Stomach (tissue), 9 donors: Measurements from ENCODE around the gene SLC25A13. TPM values are rescaled to one million over a fixed set of nuclear protein-coding genes. Genes with fewer than 3 reads are reported as not detected.
A peak's percentile ranks its signal among the peaks of the same experiment; 100 is the strongest.

ENCODE experiments used
- DNase-seq, 2 donors: peaks; one replicate each; pipeline versions ENCODE4 v3.0.0 to v3.0.0-alpha.2; 2013 to 2019
- H3K27ac ChIP-seq, 5 donors: fragments of 200-600 bp in 4 of 5; sonication (generic) in 4 of 5; one replicate each; pipeline ENCODE4 v1.5.1; 2013 to 2019; ENCODE audit warnings: mild to moderate bottlenecking in 1 of 5, moderate library complexity in 1 of 5
- H3K27me3 ChIP-seq, 3 donors: fragments of 200-600 bp; sonication (generic); one replicate each; pipeline ENCODE4 v1.5.1; 2017 to 2019; ENCODE audit warnings: mixed run types in 1 of 3
- H3K36me3 ChIP-seq, 4 donors: fragments of 200-600 bp; sonication (generic); 1 replicate in 3 of 4; 2 replicates in 1 of 4; pipeline ENCODE4 v1.5.1; 2016 to 2019
- H3K4me1 ChIP-seq, 4 donors: fragments of 200-600 bp; sonication (generic); one replicate each; pipeline ENCODE4 v1.5.1; 2016 to 2019
- H3K4me3 ChIP-seq, 4 donors: fragments of 200-600 bp; sonication (generic) in 3 of 4; one replicate each; pipeline ENCODE4 v1.5.1; 2016 to 2019; ENCODE audit warnings: mild to moderate bottlenecking in 1 of 4
- H3K9me3 ChIP-seq, 4 donors: fragments of 200-600 bp; sonication (generic); one replicate each; pipeline ENCODE4 v1.5.1; 2016 to 2019
- EP300 ChIP-seq: sonication (generic); formaldehyde crosslinking; IDR thresholded peaks from one replicate; pipeline ENCODE4 v1.6.1; 2017; ENCODE audit warnings: antibody characterized with exemption
- POLR2A ChIP-seq, 4 donors: fragments of 450-650 bp; IDR thresholded peaks; one replicate each; pipeline ENCODE4 v1.6.1; 2016; ENCODE audit warnings: antibody characterized with exemption in 4 of 4, control low read depth in 2 of 4, mild to moderate bottlenecking in 1 of 4, moderate library complexity in 1 of 4
- POLR2AphosphoS5 ChIP-seq, 3 donors: sonication (generic); formaldehyde crosslinking; IDR thresholded peaks; one replicate each; pipeline ENCODE4 v1.6.1; 2016; ENCODE audit warnings: antibody characterized with exemption in 3 of 3
- WGBS, 5 donors: extraction: QIAGEN DNeasy Blood & Tissue Kit in 3 of 5; methylation state at CpG; one replicate each; pipeline versions ENCODE4 v1.1.5 to v1.1.7; 2013 to 2018; 5-methylcytosine and 5-hydroxymethylcytosine counted together
- intact Hi-C: fragments of 100-400 bp; cut with DNase I; formaldehyde crosslinking; loops from one replicate; pipeline ENCODE4 v1.15.1; 2023; ENCODE audit warnings: low total_unique reads
- polyA plus RNA-seq, 3 donors: library from polyadenylated mRNA; stranded (reverse); fragments of 200-250 nt; gene quantifications; one replicate each; pipeline ENCODE4 v1.2.3, GENCODE V29; 2013
- small RNA-seq, 4 donors: library from RNA; depleted of rRNA; stranded (forward); fragments of <200 nt; gene quantifications; one replicate each; pipeline ENCODE3, GENCODE V24; 2016
- total RNA-seq, 5 donors: library from RNA; depleted of rRNA; stranded (reverse); fragments of >200 nt; gene quantifications; one replicate each; pipeline versions ENCODE4 v1.1.0 to v1.2.3, GENCODE V29; 2014 to 2016
- TF ChIP-seq, protein P1 (sequence below), 7 experiments: fragments of 450-650 bp in 4 of 7; fragments of 200-600 bp in 3 of 7; sonication (generic) in 3 of 7; IDR thresholded peaks; one replicate each; pipeline ENCODE4 v1.5.1; 2016 to 2019; ENCODE audit warnings: antibody characterized with exemption in 7 of 7, control low read depth in 2 of 7, mild to moderate bottlenecking in 1 of 7
- donor health status: healthy with polysubstance abuse.
- donor health status: Bipolar disorder and iron deficiency.
- donor health status: healthy.

The SLC25A13 gene
- total and polyA plus RNA-seq, 8 donors = 4.1 to 72.0 (median 12.0) TPM

DNA sequence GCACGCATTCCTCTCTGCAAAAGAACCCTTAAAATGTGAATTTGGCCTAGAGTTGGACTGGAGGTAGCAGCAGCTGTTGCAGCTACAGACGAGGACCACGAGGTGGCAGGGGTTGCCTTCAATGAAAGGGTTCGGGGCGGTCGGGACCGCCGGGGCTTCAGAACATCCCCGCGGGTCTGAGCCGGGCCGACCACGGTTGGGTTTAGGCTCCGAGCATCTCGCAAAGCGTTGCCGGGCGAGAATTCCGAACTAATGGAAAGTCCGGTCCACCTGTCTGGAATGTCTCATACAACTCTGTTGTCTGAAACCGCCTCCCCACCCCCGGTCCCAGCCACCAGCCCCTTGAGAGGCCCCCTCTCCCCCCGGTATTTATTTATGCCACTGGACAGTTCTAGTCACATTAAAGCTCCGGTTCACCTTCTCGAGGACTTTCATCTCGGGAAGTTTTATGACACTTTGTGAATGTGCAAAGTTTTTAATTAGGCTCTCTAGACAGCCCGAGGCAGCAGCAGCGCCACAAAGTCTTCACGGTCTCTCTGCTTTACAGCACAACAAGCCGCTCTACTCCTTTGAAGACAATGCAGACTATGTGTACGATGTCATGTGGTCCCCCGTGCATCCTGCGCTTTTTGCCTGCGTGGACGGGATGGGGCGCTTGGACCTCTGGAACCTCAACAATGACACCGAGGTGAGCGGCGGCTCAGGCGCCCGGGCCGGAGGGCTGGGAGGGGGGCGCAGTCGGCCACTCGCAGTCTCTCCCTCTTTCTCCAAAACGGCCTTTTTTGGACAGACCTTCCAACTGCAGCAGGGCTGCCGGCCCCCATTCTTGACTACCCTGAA lies 246.2 kb downstream of the SLC25A13 start:
- whole genome bisulfite sequencing, 5 donors = 1 to 3% (median 1%) methylated on average over 32 to 47 of the region's 47 CpGs
- H3K27me3 ChIP-seq = peaks cover 0 to 15% (median 0%) of the 10 kb centered on the region in 3 donors
- H3K36me3 ChIP-seq = no peaks in the 10 kb centered on the region
- H3K27ac ChIP-seq = peak overlapping the region in 1 of 5 donors; percentile 39
- no peaks in the 10 kb centered on the region for H3K9me3 ChIP-seq
- no peak for TF ChIP-seq POLR2AphosphoS5 (IDR thresholded peaks at IDR 0.05)
- TF ChIP-seq, protein P1, sequence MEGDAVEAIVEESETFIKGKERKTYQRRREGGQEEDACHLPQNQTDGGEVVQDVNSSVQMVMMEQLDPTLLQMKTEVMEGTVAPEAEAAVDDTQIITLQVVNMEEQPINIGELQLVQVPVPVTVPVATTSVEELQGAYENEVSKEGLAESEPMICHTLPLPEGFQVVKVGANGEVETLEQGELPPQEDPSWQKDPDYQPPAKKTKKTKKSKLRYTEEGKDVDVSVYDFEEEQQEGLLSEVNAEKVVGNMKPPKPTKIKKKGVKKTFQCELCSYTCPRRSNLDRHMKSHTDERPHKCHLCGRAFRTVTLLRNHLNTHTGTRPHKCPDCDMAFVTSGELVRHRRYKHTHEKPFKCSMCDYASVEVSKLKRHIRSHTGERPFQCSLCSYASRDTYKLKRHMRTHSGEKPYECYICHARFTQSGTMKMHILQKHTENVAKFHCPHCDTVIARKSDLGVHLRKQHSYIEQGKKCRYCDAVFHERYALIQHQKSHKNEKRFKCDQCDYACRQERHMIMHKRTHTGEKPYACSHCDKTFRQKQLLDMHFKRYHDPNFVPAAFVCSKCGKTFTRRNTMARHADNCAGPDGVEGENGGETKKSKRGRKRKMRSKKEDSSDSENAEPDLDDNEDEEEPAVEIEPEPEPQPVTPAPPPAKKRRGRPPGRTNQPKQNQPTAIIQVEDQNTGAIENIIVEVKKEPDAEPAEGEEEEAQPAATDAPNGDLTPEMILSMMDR (IDR thresholded peaks at IDR 0.05) = peak in 5 of 7 experiments; percentile 66 to 78 (median 68)
- no peak for TF ChIP-seq EP300
- TF ChIP-seq POLR2A (IDR thresholded peaks at IDR 0.05) = no peak
- DNase-seq = peak; percentile 63 to 84
- peak overlapping the region; percentile 50 to 63 (median 56) for H3K4me3 ChIP-seq
- intact Hi-C loops = loop anchor here (5.0 kb wide), 1 partner anchor 952 kb away; no protein-coding TSS in a partner anchor
- peaks cover 6 to 12% (median 11%) of the 10 kb centered on the region in 4 donors for H3K4me1 ChIP-seq

DNA sequence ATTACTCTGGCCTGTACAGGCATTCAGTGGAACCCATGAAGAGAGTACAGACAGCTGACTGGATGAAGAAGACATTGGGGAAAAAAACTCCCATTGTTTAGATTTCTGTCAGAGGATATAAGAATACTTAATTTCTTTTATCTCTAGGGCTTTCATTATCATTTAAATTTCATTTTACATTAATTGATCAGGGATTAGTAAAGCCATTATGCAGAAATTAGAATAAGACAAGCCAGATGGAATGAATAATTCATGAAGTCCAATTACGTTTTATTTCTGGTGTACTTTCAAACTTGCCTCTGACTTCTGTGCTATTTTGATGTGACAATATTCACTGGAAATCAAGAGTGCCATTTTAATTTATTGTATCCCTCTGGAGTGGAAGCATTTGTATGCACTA lies 247.0 kb downstream of the SLC25A13 start:
- TF ChIP-seq EP300 = no peak
- no peak for TF ChIP-seq POLR2AphosphoS5 (IDR thresholded peaks at IDR 0.05)
- peaks cover 6 to 12% (median 11%) of the 10 kb centered on the region in 4 donors for H3K4me1 ChIP-seq
- 42 to 68% (median 49%) methylated on average over 1 of the region's 1 CpG for WGBS, 5 donors
- peaks cover 0 to 15% (median 0%) of the 10 kb centered on the region in 3 donors for H3K27me3 ChIP-seq
- no peaks in the 10 kb centered on the region for H3K9me3 ChIP-seq
- intact Hi-C loops = loop anchor here (5.0 kb wide), 1 partner anchor 952 kb away; no protein-coding TSS in a partner anchor
- no peak overlapping the region for H3K27ac ChIP-seq
- H3K4me3 ChIP-seq = no peak overlapping the region
- H3K36me3 ChIP-seq = no peaks in the 10 kb centered on the region
- no peak for DNase-seq

Small RNA genes within 50 kb of the gene (small RNA-seq; reads per million reads assigned to genes)
- gene AC084368.1 = 0 reads per million in 4 donors
- 0 reads per million in 4 donors for gene MIR591
- gene RNU6-364P = 0 reads per million in 4 donors
- gene RNU6-532P = 0 reads per million in 4 donors
